Peyer's patch (tissue), 4 donors: ENCODE measurements around the gene IGLL1.

ENCODE experiments used
- CTCF ChIP-seq, 6 experiments: fragments of 450-650 bp in 4 of 6; fragments of 200-600 bp in 2 of 6; sonication (generic) in 1 of 6; IDR thresholded peaks; one replicate each; pipeline ENCODE4 v1.5.1; 2017 to 2019; ENCODE audit warnings: antibody characterized with exemption in 6 of 6, mild to moderate bottlenecking in 3 of 6, moderate library complexity in 1 of 6
- POLR2A ChIP-seq, 2 donors: fragments of 450-650 bp; IDR thresholded peaks; one replicate each; pipeline ENCODE4 v1.5.1; 2017; ENCODE audit warnings: antibody characterized with exemption in 2 of 2, mild to moderate bottlenecking in 2 of 2, moderate library complexity in 2 of 2

- TF ChIP-seq CTCF (IDR thresholded peaks at IDR 0.05) (no peak), POLR2A (IDR thresholded peaks at IDR 0.05) (no peak)
Observed at GRCh38 chr22:23576681-23577080, 3.4 kb downstream of the IGLL1 start.
